A673 (cell line): ENCODE data around the gene ZNF362. TPM values are rescaled to one million over a fixed set of nuclear protein-coding genes. Genes with fewer than 3 reads are reported as not detected.

Experiments
- BruUV-seq: library from RNA; stranded (reverse); fragments of 400-500 nt; replicated peaks from 2 replicates; lab custom pipeline; 2021; lab: Mats Ljungman, UMichigan
- CTCF ChIA-PET: fragments of 300-600 bp; sonication (Branson Sonifier 250); formaldehyde crosslinking; loops from one replicate; lab custom pipeline; 2022; ENCODE audit warnings: antibody characterized with exemption; lab: Charles Lee
- POLR2A ChIA-PET: fragments of 300-600 bp; sonication (Branson Sonifier 250); formaldehyde crosslinking; loops from one replicate; lab custom pipeline; 2022; ENCODE audit warnings: antibody characterized with exemption; ENCODE audit not compliant: low non-redundant PET; lab: Charles Lee
- DNase-seq: peaks from one replicate; pipeline ENCODE4 v3.0.0-alpha.2; 2015; ENCODE audit warnings: low spot score
- H3K27ac ChIP-seq: fragments of 200-600 bp; sonication (generic); 2 replicates; pipeline ENCODE4 v1.5.1; 2016; ENCODE audit warnings: mixed run types, low read depth, mild to moderate bottlenecking, mixed read lengths, antibody characterized with exemption, low read length; ENCODE audit not compliant: poor library complexity, severe bottlenecking
- H3K27me3 ChIP-seq: fragments of 200-600 bp; sonication (generic); replicated peaks from 2 replicates; pipeline ENCODE4 v1.6.1; 2017; ENCODE audit warnings: mixed run types, low read depth, mild to moderate bottlenecking, mixed read lengths, antibody characterized with exemption, low read length; ENCODE audit not compliant: insufficient read depth, poor library complexity
- H3K36me3 ChIP-seq: fragments of 200-600 bp; sonication (generic); 2 replicates; pipeline ENCODE4 v1.6.1; 2016; ENCODE audit warnings: mixed run types, mild to moderate bottlenecking, mixed read lengths, antibody characterized with exemption, low read length; ENCODE audit not compliant: insufficient read depth, poor library complexity, severe bottlenecking
- H3K4me1 ChIP-seq: fragments of 200-600 bp; sonication (generic); 2 replicates; pipeline ENCODE4 v1.6.1; 2017; ENCODE audit warnings: mixed run types, mild to moderate bottlenecking, mixed read lengths, antibody characterized with exemption, low read length; ENCODE audit not compliant: insufficient read depth, poor library complexity, severe bottlenecking
- H3K4me3 ChIP-seq: fragments of 200-600 bp; sonication (generic); 2 replicates; pipeline ENCODE4 v1.5.1; 2016; ENCODE audit warnings: low read depth, mixed run types, mild to moderate bottlenecking, mixed read lengths, low read length; ENCODE audit not compliant: poor library complexity, severe bottlenecking
- H3K9me3 ChIP-seq: fragments of 200-600 bp; sonication (generic); 2 replicates; pipeline ENCODE4 v1.6.1; 2016; ENCODE audit warnings: mixed run types, low read depth, mild to moderate bottlenecking, mixed read lengths, antibody characterized with exemption, low read length; ENCODE audit not compliant: poor library complexity, severe bottlenecking
- CTCF ChIP-seq: fragments of 300-800, 200-600 bp; sonication (generic); conservative IDR thresholded peaks from 2 replicates; pipeline ENCODE4 v1.5.1; 2017; ENCODE audit warnings: low read depth, mild to moderate bottlenecking, antibody characterized with exemption, low read length, moderate library complexity, mixed read lengths
- EZH2 ChIP-seq: fragments of 200-600 bp; sonication (generic); IDR thresholded peaks from 2 replicates; pipeline ENCODE4 v1.6.1; 2017; ENCODE audit warnings: borderline replicate concordance, low read depth, mild to moderate bottlenecking, mixed read lengths, antibody characterized with exemption, low read length; ENCODE audit not compliant: poor library complexity, severe bottlenecking
- intact Hi-C: fragments of 100-400 bp; cut with micrococcal nuclease; formaldehyde crosslinking; loops from one replicate; pipeline ENCODE4 v1.10.0; 2022; ENCODE audit not compliant: unreplicated experiment
- total RNA-seq: library from RNA; stranded (reverse); gene quantifications from 2 replicates; pipeline ENCODE4 v1.2.3, GENCODE V29; 2021

The ZNF362 gene
- total RNA-seq, 1 experiment from 2014 or later, result 40.1 TPM

DNA sequence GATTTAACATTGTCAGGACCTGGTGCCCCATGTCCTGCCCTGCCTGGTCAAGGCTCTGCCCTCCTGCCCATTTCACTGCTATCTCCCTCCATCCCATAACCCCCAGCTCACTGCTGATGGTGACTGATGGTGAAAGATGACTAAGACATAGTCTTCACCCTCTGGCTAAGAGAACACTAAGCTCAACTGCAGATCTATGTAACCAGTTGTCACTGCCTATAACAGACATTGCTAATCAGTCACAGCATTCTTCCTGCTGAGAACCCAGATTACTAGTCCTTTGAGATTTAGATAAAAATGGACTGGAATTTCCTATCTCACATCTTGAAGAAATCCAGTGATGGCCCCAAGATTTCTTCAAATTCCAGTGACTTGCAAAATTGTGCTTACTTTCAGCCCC, 8.0 kb upstream of the ZNF362 start:
- CTCF ChIA-PET, result no interaction called here
- H3K27ac ChIP-seq, result no peak overlapping the region
- no peaks in the 10 kb centered on the region for H3K27me3 ChIP-seq
- H3K4me1 ChIP-seq, result peaks cover 8% of the 10 kb centered on the region
- peak; percentile 40 for DNase-seq
- no peak overlapping the region for H3K4me3 ChIP-seq
- no peaks in the 10 kb centered on the region for H3K36me3 ChIP-seq
- BruUV-seq, result no TSS peak
- no peaks in the 10 kb centered on the region for H3K9me3 ChIP-seq
- POLR2A ChIA-PET, result no interaction called here
- intact Hi-C loops, result no loop called here
- TF ChIP-seq EZH2 (no peak), CTCF (no peak)

GRCh38 chr1:33249422-33249821, 6.9 kb upstream of the ZNF362 start:
- Histone ChIP-seq H3K27ac (no peak overlapping the region), H3K4me1 (peaks cover 8% of the 10 kb centered on the region), H3K27me3 (no peaks in the 10 kb centered on the region), H3K36me3 (no peaks in the 10 kb centered on the region), H3K4me3 (no peak overlapping the region), H3K9me3 (no peaks in the 10 kb centered on the region)
- intact Hi-C loops, result no loop called here
- DNase-seq, result no peak
- no TSS peak for BruUV-seq
- ChIA-PET CTCF (no interaction called here), POLR2A (no interaction called here)
- no peak for TF ChIP-seq EZH2
- TF ChIP-seq CTCF, result no peak

- no peak overlapping the region for H3K27ac ChIP-seq
- no peaks in the 10 kb centered on the region for H3K9me3 ChIP-seq
- ChIA-PET POLR2A (no interaction called here), CTCF (interaction anchor here (0.6 to 0.9 kb wide), 2 partner anchors 51 to 90 kb away, joined by 4 to 7 read pairs; no protein-coding TSS in a partner anchor)
- DNase-seq, result no peak
- intact Hi-C loops, result no loop called here
- BruUV-seq, result no TSS peak
- no peak for TF ChIP-seq EZH2
- TF ChIP-seq CTCF, result no peak
- H3K4me1 ChIP-seq, result peaks cover 8% of the 10 kb centered on the region
- no peaks in the 10 kb centered on the region for H3K36me3 ChIP-seq
- no peak overlapping the region for H3K4me3 ChIP-seq
- no peaks in the 10 kb centered on the region for H3K27me3 ChIP-seq
Measured at GRCh38 chr1:33250217-33250616, 6.1 kb upstream of the ZNF362 start.
